HG02852 (cell line): Measurements from ENCODE around the gene TCF3.
"Not testable (repeated sequence)": the region's sequence is repeated elsewhere in the genome, so short reads cannot be mapped to it uniquely, and the experiment has no call there.

Experiments used
- ATAC-seq: cut with Tn5 transposase; IDR thresholded peaks from one replicate; pipeline ENCODE4 v1.9.1; 2021; ENCODE audit warnings: mild to moderate bottlenecking, moderate library complexity; ENCODE audit not compliant: unreplicated experiment

TCF3 gene

DNA sequence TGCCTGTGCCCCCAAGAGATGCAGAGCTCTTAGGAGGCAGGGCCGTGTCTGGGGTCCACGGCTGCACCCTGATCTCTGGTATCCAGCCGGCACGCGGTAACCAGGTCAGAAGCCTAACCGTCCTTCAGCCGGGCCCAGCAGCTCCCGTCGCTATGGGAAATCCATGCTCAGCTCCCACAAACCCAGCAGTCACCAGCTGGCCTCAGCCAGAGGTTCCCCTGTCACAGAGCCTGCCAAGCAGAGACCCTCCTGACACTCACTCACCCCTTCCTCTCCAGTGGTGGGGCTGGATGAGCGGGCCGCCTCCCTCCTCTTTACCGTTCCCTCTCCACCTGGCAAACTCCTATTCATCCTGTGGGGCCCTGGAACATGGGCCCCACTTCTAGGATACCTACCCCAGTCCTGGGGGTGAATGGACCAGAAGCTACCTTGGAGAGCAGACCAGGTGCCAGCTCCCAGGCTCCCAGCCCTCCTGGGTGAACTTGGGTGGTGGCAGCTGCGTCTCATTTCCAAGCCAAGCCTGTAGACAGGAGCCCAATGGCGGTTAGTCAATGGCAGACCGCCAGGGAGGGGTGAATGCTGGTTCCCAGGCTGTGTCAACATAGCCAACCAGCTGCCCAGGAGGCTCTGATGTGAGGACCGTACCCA, 21.4 kb upstream of the TCF3 start:
- ATAC-seq: no peak

DNA sequence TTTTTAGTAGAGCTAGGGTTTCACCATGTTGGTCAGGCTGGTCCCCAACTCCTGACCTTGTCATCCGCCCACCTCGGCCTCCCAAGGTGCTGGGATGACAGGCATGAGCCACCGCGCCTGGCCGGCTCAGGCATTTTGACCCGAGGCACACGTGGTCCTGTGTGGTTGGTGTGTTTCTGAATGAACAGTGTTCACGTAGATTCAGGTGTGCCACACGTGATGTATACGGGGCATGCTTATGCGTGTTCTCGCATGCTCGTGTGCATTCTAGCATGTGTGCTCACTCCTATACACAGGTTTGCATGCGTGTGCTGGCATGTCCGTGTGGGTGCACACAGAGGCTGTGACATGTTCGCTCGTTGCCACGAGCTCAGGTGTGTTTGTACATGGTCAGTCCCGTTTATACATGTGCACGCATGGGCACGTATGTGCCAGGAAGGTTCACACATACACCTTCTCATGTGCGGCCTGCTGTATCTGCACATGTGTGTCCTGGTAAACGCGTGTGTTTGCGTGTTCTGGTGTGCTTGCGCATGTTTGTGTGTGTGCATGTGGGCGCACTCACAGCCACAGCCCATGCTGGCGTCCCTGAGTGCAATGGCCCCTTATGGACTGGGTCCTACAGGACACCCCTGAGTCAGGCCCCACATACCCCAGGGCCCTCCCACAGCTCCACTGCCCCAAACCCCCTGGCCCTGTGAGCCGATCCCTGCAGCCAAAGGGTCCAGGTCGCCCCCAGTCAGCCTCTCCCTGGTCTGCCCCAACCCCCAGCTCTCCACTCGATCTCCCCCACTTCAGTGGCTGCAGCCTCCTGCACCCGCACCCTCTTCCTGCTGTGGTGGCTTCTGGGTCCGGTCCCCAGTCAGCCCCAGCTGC, 20.6 kb upstream of the TCF3 start:
- no peak for ATAC-seq

DNA sequence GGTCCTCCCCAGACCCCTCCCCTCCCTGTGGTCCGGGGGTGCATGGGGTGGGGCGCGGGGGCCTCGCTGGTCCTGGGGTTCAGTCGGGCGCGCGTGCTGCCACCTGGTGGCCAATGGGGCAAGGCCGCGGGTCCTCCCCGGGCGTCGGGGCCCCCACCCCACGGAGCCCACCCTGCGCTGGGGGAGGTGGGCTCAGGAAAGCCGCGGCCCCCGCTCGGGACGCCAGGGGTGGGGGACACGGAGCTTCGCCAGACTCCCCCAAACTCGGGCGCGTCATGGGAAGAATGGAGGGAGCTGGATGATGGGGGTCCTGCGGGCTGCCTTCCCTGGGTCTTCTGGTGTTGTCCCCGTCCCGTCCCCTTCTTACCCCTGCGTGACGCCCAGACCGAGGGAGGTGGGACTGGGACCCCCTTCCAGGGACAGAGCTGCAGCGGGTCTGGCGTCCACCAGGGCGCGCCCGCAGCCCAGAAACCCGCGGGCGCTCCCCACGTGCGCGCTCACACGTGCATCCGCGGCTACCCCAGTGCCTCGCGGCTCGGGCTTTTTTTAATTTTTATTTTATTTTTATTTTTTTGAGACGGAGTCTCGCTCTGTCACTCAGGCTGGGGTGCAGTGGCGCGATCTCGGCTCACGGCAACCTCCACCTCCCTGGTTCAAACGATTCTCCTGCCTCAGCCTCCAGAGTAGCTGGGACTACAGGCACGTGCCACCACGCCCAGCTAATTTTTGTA, 19.8 kb upstream of the TCF3 start:
- ATAC-seq: no peak

DNA sequence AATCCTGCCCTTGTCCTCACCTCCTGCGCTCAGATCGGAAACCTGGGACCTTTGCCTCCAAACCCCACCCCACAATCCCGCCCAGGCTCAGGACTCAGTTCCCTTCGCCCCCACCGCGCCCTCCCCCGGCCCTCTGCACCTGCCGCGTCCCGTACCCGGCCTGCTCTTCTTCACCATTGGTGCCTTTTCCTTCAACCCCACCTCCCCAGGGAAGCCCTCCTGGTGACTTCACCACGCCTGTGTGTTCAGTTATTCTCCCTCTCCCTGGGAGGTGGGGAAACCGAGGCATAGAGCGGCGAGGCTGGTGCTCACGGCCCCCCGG, 19.3 kb upstream of the TCF3 start:
- ATAC-seq: no peak

DNA sequence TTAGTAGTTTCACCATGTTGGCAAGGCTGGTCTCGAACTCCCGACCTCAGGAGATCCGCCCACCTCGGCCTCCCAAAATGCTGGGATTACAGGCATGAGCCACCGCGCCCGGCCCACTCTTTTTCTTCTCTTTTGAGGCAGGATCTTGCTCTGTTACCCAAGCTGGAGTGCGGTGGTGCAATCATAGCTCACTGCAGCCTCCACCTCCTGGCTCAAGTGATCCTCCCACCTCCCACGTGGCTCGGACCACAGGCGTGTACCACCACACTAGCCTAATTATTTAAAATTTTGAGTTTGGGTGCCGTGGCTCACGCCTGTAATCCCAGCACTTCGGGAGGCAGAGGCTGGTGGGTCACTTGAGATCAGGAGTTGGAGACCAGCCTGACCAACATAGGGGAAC, 18.3 kb upstream of the TCF3 start:
- not testable (repeated sequence) for ATAC-seq

DNA sequence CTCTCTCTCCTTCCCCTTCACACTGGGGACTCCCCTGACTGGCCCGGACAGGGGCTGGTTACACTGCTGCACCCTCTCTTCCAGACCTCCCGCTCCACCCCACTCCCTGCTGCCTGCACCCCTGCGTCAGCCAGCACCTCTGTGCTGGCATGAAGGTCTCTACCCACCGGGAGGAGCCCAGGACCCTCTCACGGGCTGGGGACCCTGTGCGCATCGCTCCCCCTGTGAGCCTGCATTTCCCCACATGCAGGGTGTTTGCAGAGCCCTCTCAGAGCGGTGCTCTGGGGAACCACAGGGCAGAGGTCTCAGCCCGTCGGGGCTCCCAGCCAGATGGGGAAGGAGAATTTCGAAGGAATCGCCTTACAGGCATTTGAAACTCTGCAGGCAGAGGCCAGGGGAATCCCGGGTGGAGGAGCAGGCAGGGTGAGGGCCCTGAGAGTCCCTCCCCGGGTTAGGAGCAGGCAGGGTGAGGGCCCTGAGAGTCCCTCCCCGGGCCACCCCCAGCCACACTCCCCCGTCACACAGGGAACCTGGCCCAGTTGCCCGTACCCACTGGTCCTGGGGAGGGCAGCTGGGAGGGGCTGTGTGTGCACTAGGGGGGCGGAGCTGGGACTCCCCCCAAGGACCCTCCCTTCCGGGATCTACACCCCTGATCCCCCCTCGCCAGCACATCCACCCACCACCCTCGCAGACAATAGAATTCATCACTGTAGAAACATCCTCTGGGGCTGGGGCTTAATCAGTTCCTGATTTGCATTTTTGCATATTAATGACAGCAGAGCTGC, 16.3 kb upstream of the TCF3 start:
- no peak for ATAC-seq

DNA sequence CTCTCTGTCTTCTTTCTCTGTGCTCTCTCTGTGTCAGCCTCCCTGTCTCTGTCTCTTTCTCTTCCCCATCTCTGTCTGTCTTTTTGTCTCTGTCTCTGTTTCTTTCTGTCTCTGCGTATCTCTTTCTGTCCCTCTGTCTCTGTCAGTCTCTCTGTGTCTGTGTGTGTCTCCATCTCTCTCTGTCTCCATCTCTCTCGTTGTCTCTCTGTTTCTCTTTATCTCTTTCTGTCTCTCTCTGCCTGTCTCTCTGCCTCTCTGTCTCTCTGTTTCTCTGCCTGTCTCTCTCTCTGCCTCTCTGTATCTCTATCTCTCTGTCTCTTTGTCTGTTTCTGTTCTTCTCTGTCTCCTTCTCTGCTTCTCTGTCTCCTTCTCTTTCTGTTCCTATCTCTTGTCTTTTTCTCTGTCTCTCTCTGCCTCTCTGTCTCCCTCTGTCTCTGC, 15.7 kb upstream of the TCF3 start:
- ATAC-seq: no peak

DNA sequence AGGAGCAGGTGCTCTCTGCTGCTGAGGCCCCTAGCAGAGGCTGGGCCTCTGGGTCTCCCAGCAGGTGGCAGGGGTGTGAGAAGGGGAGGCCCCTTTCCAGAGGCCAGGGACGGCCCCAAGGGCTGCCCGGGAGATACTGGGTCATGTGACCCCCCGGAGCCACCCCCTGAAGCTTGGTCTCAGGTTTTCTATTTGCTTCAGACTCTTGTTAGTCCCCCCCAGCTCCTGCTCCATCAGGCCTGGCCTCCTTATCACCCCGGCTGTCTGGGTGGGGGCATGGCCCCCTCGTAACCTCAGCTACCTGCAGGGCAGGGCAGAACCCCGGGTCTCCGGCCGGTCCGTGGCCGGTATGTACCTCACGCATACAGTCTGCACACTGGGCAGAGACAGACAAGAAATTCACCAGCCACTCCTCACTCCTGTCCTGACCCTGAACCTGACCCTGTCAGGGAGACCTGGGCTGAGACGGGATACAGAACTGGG, 13.2 kb upstream of the TCF3 start:
- ATAC-seq: no peak

DNA sequence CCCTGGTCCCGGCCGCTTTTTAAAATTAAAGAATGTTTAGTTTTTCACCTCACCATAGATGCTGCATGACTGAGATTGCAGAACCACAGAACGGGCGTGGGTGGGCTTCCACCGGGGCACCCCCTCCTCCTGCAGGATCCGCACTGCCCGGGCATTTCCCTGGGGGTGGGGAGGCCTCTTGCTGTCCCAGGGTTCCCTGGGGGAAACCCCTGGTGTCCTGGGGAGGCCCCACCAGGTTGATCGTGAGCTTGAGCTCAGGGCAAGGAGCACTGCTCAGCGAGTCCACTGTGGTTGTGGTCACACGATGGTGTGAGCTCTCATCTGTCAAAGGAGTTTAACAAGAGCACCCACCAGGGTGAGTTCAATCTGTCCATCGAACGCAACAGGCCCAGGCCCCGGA, 11.4 kb upstream of the TCF3 start:
- no peak for ATAC-seq

DNA sequence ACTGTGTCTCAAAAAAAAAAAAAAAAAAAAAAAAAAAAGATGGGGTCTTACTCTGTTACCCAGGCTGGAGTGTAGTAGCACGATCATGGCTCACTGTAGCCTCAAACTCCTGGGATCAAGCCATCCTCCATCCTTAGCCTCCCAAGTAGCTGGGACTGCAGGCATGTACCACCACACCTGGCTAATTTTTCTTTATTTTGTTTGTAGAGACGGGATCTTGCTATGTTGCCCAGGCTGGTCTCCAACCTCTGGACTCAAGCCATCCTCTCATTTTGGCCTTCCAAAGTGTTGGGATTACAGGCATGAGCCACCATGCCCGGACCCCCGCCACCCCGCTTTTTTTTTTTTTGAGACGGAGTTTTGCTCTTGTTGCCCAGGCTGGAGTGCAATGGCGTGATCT, 10.8 kb upstream of the TCF3 start:
- not testable (repeated sequence) for ATAC-seq

DNA sequence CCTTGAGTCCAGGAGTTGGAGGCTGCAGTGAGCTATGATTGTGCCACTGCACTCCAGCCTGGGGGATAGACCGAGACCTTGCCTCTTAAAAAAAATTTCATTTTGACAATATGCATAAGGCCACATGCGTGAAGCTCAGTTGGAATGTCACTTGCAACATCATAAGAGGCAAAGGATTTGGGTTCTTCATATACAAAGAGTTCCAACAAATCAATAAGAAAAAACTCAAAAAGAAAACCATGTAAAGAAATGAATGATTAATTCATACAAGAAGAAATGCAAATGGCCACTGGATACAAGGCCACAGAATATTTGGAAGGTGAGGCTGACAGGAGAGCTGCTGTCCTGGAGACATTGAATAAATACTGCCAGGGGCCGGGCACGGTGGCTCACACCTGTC, 9.6 kb upstream of the TCF3 start:
- no peak for ATAC-seq

DNA sequence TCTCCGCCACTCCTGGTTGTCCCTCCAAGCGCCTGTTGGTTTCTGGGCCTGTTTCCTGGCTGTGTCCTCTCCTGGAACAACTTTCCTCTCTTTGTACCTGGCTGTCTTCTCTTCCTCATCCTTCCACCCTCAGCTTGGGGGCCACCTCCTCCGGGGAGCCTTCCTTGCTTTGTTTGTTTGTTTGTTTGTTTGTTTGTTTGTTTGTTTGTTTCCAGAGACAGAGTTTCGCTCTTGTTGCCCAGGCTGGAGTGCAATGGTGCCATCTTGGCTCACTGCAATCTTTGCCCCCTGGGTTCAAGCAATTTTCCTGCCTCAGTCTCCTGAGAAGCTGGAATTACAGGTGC, 6.6 kb upstream of the TCF3 start:
- ATAC-seq: no peak

DNA sequence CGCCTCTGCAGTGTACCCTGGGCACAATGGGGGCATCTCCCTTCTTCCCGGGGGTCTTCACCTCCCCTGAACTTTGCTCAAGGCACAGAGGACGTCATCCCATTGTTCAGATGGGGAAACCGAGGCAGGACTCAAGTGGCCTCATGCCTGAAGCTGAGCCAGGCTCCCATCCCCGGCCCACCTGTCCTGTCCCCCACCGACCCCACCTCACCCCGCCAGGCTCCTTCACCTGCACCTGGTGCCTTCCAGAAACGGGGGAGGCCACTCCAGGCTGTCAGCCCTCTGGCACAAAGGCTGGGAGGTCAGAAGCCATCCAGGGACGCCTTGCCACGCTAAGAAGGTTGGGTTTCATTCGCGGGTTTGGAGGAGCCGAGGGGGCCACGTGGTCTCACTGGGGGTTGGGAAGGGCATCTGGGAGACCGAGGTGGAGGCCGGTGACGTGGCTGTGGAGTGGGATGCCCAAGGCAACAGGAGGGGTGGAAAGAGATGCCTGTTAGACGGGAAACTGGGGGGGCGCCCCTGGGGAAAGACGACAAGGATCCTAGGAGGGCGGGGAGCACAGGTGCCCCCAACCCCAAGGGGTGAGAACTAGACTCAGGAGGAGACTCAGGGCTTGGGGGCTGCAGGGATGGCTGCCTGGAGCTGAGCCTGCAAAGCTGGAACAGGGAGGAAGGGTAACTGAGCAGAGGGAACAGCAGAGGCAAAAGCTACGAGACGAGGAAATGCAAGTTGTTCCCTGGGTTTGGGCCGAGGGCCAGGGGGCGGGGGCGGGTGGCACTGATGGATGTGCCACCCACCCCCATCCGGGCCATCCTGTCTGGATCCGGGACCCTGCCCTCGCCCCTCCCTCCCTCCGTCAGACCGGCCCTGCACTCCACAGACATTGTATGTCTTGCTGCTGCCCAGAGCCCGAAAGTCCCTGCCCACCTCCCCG, 6.0 kb upstream of the TCF3 start:
- no peak for ATAC-seq

DNA sequence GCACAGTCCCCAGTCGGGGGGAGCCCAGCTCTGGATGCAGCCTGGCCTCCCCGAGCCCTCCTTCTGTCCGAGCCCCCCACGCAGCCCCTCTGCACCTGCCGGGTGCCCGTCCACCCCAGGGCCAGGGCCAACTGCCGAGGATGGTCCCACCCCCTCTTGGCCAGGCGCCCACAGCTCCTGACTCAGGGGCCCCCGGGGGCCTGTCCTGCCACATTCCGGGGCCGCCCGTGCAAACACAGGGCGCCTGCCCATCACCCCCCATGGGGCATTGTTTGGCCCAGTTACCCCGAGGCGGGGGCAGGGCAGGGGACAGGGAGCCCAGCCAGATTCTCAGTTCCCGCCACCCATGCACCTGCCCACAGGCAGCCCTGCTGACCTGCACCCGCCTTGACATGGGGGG, 5.3 kb upstream of the TCF3 start:
- no peak for ATAC-seq

DNA sequence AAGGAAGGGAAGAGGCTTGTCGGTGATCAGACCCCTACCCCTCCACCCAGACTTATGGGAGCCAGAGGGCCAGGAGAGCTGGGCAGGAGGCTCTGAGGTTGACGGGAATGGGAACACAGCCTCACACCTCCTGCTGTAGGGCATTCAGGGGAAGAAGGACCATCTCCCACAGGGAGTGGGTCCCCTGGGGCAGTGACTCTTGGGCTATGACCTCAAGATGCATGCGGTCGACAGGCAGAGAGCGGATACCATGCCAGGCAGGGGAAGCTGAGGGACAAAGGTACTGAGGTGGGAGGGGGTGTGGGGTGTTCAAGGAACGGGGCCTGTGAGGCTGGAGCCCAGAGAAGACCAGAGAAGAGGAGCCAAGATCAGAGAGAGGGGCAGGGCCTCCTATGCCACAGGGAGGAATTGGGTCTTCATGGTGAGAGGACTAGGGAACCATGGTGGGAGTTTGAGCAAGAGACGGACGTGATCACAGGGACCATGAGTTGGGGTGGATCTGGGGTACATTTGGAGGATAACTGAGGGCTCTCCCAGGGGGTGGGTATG, 4.6 kb upstream of the TCF3 start:
- no peak for ATAC-seq

DNA sequence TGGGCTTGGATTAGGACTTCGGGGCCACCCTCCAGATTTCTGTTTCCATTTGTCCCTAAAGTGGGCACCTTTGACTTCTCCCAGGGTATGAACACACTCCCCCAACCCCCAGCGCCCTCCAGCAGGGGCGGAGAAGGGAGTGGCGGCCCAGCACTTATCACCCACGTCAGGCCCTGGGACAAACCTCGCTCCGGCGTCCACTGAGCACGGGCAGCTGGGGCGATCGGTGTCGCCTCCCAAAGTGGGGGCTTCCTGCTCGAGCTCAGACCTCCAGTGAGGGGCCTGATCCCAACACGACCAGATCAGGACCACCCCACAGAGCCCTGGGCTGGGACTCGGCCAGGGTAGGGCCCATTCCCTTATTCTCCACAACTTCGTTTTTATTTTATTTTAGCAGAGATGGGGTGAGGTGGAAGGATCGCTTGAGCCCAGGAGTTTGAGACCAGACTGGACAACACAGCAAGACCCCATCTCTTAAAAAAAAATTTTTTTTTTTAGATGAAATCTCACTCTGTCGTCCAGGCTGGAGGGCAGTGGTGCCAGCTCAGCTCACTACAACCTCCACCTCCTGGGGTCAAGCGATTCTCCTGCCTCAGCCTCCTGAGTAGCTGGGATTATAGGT, 3.7 kb upstream of the TCF3 start:
- no peak for ATAC-seq

DNA sequence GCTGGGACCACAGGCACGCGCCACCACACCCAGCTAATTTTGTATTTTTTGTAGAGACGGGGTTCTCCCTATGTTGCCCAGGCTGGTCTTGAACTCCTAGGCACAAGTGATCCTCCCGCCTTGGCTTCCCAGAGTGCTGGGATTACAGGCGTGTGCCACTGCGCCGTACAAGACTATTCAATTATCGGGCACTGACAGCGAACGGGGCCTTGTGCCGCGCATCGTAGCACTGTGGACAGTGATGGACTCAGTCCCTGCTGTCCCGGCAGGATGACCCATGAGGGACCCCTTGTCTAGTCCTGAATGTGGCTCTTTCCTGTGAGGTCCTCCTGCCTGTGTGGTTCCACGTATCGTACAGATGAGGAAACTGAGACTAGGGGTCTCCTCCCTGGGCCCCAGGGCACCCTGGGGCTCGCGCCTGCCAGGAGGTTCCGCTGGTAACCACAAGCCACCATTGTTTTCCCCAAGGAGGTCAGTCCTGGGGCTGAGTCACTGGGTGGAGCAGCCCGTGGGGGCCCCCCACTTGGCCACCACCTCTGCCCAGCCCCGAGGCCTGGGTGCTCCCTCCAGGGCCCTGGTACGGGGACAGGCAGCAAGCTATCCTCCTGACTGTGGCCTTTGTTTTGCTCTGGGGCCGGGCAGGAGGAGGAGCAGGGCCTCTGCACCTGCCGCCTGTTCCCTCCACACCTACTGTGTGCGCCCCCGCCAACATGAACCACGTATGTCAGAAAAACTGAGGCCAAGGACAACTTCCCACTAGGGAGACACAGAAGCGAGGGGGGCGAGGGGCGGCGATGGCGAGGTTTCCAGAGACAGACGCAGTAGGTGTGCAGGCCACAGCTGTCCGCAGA, 2.9 kb upstream of the TCF3 start:
- ATAC-seq: no peak

DNA sequence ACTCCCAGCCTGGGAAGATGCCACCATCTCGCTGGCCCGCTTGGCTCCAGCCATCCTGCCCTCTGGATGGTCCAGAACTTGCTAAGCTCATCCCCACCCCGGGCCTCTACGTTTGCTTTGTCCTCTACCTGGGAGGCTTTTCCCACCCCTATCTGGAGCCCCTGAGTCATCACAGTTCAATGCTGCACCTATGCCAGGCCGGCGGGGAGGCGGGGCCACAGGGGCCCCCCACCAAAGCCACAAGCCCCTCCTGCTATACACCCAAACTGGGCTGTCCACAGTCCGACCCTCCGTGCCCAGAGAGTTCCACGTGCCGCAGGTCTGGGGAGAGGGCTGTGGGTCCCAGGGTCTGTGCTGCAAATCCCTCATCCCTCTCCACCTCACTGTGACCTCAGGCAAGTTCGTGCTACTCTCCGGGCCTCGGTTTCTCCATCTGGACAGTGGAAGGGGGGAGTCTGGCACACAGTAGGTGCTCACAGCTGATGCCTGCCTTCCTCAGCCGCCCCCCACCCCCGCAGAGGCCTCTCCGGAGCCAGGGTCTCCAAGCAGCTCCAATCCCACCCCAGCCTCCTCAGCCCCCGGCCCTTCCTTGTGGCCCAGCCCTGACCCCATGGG, 1.9 kb upstream of the TCF3 start:
- ATAC-seq: no peak
